ENCODE measurements around the gene KCMF1. TPM values are rescaled to one million over a fixed set of nuclear protein-coding genes. Genes with fewer than 3 reads are reported as not detected.

KCMF1 gene
- total and polyA plus RNA-seq, 2 of the 13 experiments (the other 11 are each of a cell fraction or from before 2014, with no cell fraction given) = 62.1 to 116 TPM

- TF ChIP-seq HINFP (CRISPR knock-in tag; IDR thresholded peaks at IDR 0.05; ENCODE audit: low read depth) (no peak), RFX5 (IDR thresholded peaks at IDR 0.05; ENCODE audit: low read depth, low read length) (no peak)
These were observed 19.0 kb downstream of the KCMF1 start (continued) for GRCh38 chr2:84989927-84990326.

GRCh38 chr2:84991404-84992160 is 20.6 kb downstream of the KCMF1 start:
- H2AFZ ChIP-seq (ENCODE audit: low read length) = no peak overlapping the region
- no peaks in the 10 kb centered on the region for H3K27me3 ChIP-seq (ENCODE audit: control insufficient read depth in 1 of 2, insufficient read depth in 2 of 2, low read length in 2 of 2)
- FAIRE-seq = no peak
- no peaks in the 10 kb centered on the region for H3K9me3 ChIP-seq (ENCODE audit: low read length)
- H4K20me1 ChIP-seq (ENCODE audit: insufficient read depth, low read length) = peaks cover 60% of the 10 kb centered on the region
- H3K4me1 ChIP-seq (ENCODE audit: insufficient read depth, low read length) = peaks cover 38% of the 10 kb centered on the region
- 72% methylated on average over 2 of the region's 2 CpGs for WGBS (ENCODE audit: low lambda C conversion rate)
- no peak for DNase-seq (ENCODE audit: low spot score)
- H3K79me2 ChIP-seq (ENCODE audit: insufficient read depth, low read length) = peaks cover 91% of the 10 kb centered on the region
- ATAC-seq = peak; percentile 60
- no peak overlapping the region for H3K4me3 ChIP-seq (replicated peaks in 1 of 3; ENCODE audit: insufficient read depth in 1 of 3, low read depth in 2 of 3, low read length in 3 of 3)
- H3K36me3 ChIP-seq (replicated peaks in 1 of 2; ENCODE audit: control insufficient read depth in 1 of 2, insufficient read depth in 2 of 2, low read length in 2 of 2) = peaks cover 0 to 1% of the 10 kb centered on the region in 2 experiments; a peak in 3 of 5 replicates
- H3K27ac ChIP-seq (ENCODE audit: extremely low read length, insufficient read depth, low read length) = no peak overlapping the region
- TF ChIP-seq GLI4 (CRISPR knock-in tag; IDR thresholded peaks at IDR 0.05; ENCODE audit: borderline replicate concordance) (no peak), ZFP82 (CRISPR knock-in tag; IDR thresholded peaks at IDR 0.05; ENCODE audit: borderline replicate concordance) (no peak), NCOR1 (IDR thresholded peaks at IDR 0.05; ENCODE audit: borderline replicate concordance, low read length) (no peak), RERE (CRISPR knock-in tag; IDR thresholded peaks at IDR 0.05; ENCODE audit: low read depth) (no peak), PRMT3 (CRISPR knock-in tag; IDR thresholded peaks at IDR 0.05; ENCODE audit: borderline replicate concordance, low read depth) (no peak), ZNF773 (CRISPR knock-in tag; IDR thresholded peaks at IDR 0.05; ENCODE audit: borderline replicate concordance) (no peak), SIX1 (CRISPR knock-in tag; IDR thresholded peaks at IDR 0.05; ENCODE audit: borderline replicate concordance) (0 out of 2 replicates have a peak, but pooled peaks have one; percentile 32), ZNF30 (CRISPR knock-in tag; IDR thresholded peaks at IDR 0.05) (no peak)
- TF ChIP-seq, protein P1, sequence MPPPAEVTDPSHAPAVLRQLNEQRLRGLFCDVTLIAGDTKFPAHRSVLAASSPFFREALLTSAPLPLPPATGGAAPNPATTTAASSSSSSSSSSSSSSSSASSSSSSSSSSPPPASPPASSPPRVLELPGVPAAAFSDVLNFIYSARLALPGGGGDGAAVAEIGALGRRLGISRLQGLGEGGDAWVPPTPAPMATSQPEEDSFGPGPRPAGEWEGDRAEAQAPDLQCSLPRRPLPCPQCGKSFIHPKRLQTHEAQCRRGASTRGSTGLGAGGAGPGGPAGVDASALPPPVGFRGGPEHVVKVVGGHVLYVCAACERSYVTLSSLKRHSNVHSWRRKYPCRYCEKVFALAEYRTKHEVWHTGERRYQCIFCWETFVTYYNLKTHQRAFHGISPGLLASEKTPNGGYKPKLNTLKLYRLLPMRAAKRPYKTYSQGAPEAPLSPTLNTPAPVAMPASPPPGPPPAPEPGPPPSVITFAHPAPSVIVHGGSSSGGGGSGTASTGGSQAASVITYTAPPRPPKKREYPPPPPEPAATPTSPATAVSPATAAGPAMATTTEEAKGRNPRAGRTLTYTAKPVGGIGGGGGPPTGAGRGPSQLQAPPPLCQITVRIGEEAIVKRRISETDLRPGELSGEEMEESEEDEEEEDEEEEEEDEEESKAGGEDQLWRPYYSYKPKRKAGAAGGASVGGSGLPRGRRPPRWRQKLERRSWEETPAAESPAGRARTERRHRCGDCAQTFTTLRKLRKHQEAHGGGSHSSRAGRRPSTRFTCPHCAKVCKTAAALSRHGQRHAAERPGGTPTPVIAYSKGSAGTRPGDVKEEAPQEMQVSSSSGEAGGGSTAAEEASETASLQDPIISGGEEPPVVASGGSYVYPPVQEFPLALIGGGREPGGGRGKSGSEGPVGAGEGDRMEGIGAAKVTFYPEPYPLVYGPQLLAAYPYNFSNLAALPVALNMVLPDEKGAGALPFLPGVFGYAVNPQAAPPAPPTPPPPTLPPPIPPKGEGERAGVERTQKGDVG (CRISPR knock-in tag; IDR thresholded peaks at IDR 0.05; ENCODE audit: borderline replicate concordance) = no peak
- BruUV-seq (replicated peaks) = no TSS peak
- no peak overlapping the region for H3K9ac ChIP-seq (ENCODE audit: insufficient read depth, low read depth, low read length)
- no peak overlapping the region for H3K4me2 ChIP-seq (ENCODE audit: low read depth, low read length)
- intact Hi-C loops (cut with micrococcal nuclease; ENCODE audit: unreplicated experiment) (no loop called here), in situ Hi-C loops (cut with HindIII; ENCODE audit: extremely low pct_ligation_motif_present, low pct_unique_long_range_greater_than_20kb) (no loop called here)
- POLR2A ChIA-PET = no interaction called here
- CTCF ChIA-PET (ENCODE audit: low intra/inter-chr PET ratio, low total read pairs) = no interaction called here
